Trophoblast cell (in vitro differentiated cells and primary cell): ENCODE results near the gene NFYA.

Experiments
- DNase-seq, 2 donors: peaks; one replicate each; pipeline ENCODE4 v3.0.0-alpha.2; 2016
- H2AFZ ChIP-seq: 2 replicates; pipeline ENCODE4 v1.6.1; 2013; ENCODE audit warnings: low read length, moderate library complexity, mild to moderate bottlenecking; ENCODE audit not compliant: insufficient read depth, poor library complexity
- H2AK5ac ChIP-seq: 2 replicates; pipeline ENCODE4 v1.6.1; 2013; ENCODE audit warnings: mild to moderate bottlenecking, low read length
- H2BK120ac ChIP-seq: 2 replicates; pipeline ENCODE4 v1.6.1; 2013; ENCODE audit warnings: low read length, mild to moderate bottlenecking, moderate library complexity; ENCODE audit not compliant: insufficient read depth, poor library complexity
- H2BK12ac ChIP-seq: 2 replicates; pipeline ENCODE4 v1.6.1; 2013; ENCODE audit warnings: mild to moderate bottlenecking, low read length, moderate library complexity
- H2BK5ac ChIP-seq: 2 replicates; pipeline ENCODE4 v1.6.1; 2013; ENCODE audit warnings: low read length, low read depth, moderate library complexity, mild to moderate bottlenecking; ENCODE audit not compliant: poor library complexity
- H3K14ac ChIP-seq: 2 replicates; pipeline ENCODE4 v1.6.1; 2013; ENCODE audit warnings: mild to moderate bottlenecking, low read length
- H3K18ac ChIP-seq: 2 replicates; pipeline ENCODE4 v1.6.1; 2013; ENCODE audit warnings: mild to moderate bottlenecking, low read length
- H3K23ac ChIP-seq: 2 replicates; pipeline ENCODE4 v1.6.1; 2013; ENCODE audit warnings: low read length
- H3K27ac ChIP-seq: 2 replicates; pipeline ENCODE4 v1.5.1; 2013; ENCODE audit warnings: low read depth, mild to moderate bottlenecking, inconsistent platforms, low read length, moderate library complexity
- H3K27me3 ChIP-seq: 2 replicates; pipeline ENCODE4 v1.6.1; 2013; ENCODE audit warnings: inconsistent platforms, mild to moderate bottlenecking, low read length, moderate library complexity; ENCODE audit not compliant: insufficient read depth
- H3K36me3 ChIP-seq, 2 experiments: 1 replicate in 1 of 2; 2 replicates in 1 of 2; pipeline ENCODE4 v1.6.1; 2013; ENCODE audit warnings: low read length in 2 of 2, mild to moderate bottlenecking in 2 of 2, moderate library complexity in 1 of 2; ENCODE audit not compliant: insufficient read depth in 2 of 2, control insufficient read depth in 1 of 2
- H3K4ac ChIP-seq: 2 replicates; pipeline ENCODE4 v1.6.1; 2013; ENCODE audit warnings: low read depth, mild to moderate bottlenecking, low read length, moderate library complexity
- H3K4me1 ChIP-seq, 2 experiments: 1 replicate in 1 of 2; 2 replicates in 1 of 2; pipeline ENCODE4 v1.6.1; 2013; ENCODE audit warnings: low read length in 2 of 2, mild to moderate bottlenecking in 2 of 2, moderate library complexity in 1 of 2; ENCODE audit not compliant: insufficient read depth in 2 of 2, control insufficient read depth in 1 of 2
- H3K4me2 ChIP-seq: 2 replicates; pipeline ENCODE4 v1.6.1; 2013; ENCODE audit warnings: inconsistent platforms, mild to moderate bottlenecking, low read length, moderate library complexity
- H3K4me3 ChIP-seq: 2 replicates; pipeline ENCODE4 v1.5.1; 2013; ENCODE audit warnings: mild to moderate bottlenecking, low read depth, low read length, inconsistent platforms
- H3K79me1 ChIP-seq: one replicate; pipeline ENCODE4 v1.6.1; 2013; ENCODE audit warnings: low read length
- H3K79me2 ChIP-seq: 2 replicates; pipeline ENCODE4 v1.6.1; 2013; ENCODE audit warnings: low read length, mild to moderate bottlenecking; ENCODE audit not compliant: control insufficient read depth, insufficient read depth, poor library complexity
- H3K9ac ChIP-seq: 2 replicates; pipeline ENCODE4 v1.6.1; 2013; ENCODE audit warnings: mild to moderate bottlenecking, low read length
- H3K9me3 ChIP-seq: 2 replicates; pipeline ENCODE4 v1.6.1; 2013; ENCODE audit warnings: low read depth, mild to moderate bottlenecking, control low read depth, inconsistent platforms, low read length; ENCODE audit not compliant: insufficient read depth
- H4K12ac ChIP-seq: 2 replicates; pipeline ENCODE4 v1.6.1; 2013; ENCODE audit warnings: low read depth, mild to moderate bottlenecking, low read length, moderate library complexity
- H4K8ac ChIP-seq: 2 replicates; pipeline ENCODE4 v1.6.1; 2013; ENCODE audit warnings: low read depth, mild to moderate bottlenecking, low read length, moderate library complexity
- H4K91ac ChIP-seq: one replicate; pipeline ENCODE4 v1.6.1; 2013; ENCODE audit warnings: low read depth, mild to moderate bottlenecking, low read length, moderate library complexity
- WGBS: extraction: QIAGEN DNeasy Blood & Tissue Kit; methylation state at CpG from one replicate; pipeline ENCODE4 v1.1.7; 2013; ENCODE audit warnings: missing lambda C conversion rate; ENCODE audit not compliant: insufficient read length, insufficient coverage; ENCODE audit errors: extremely low coverage; 5-methylcytosine and 5-hydroxymethylcytosine counted together

The NFYA gene

GRCh38 chr6:41042226-41043055, 30.3 kb upstream of the NFYA start, which contains the start of gene TSPO2:
Gene TSPO2 (plus strand): TSS chr6:41042467. CDS start chr6:41042986, 519 bp downstream.
- no peaks in the 10 kb centered on the region for H3K36me3 ChIP-seq
- H3K79me1 ChIP-seq, result no peaks in the 10 kb centered on the region
- H3K27me3 ChIP-seq, result no peaks in the 10 kb centered on the region
- H3K14ac ChIP-seq, result no peak within 1 kb of the TSS
- H4K91ac ChIP-seq, result no peak within 1 kb of the TSS
- no peak within 1 kb of the TSS for H3K4ac ChIP-seq
- peaks cover 8 to 12% of the 10 kb centered on the region in 2 experiments for H3K4me1 ChIP-seq
- H2AFZ ChIP-seq, result no peak within 1 kb of the TSS
- H3K9me3 ChIP-seq, result no peaks in the 10 kb centered on the region
- no peak within 1 kb of the TSS for H2BK12ac ChIP-seq
- no peak for DNase-seq
- no peak within 1 kb of the TSS for H2BK120ac ChIP-seq
- no peak within 1 kb of the TSS for H3K9ac ChIP-seq
- H2BK5ac ChIP-seq, result no peak within 1 kb of the TSS
- H3K4me2 ChIP-seq, result no peak within 1 kb of the TSS
- no peaks in the 10 kb centered on the region for H3K79me2 ChIP-seq
- H3K27ac ChIP-seq, result no peak within 1 kb of the TSS
- no CpG with 5 or more reads among the region's 10 CpGs for WGBS
- H3K4me3 ChIP-seq, result no peak within 1 kb of the TSS
- H3K18ac ChIP-seq, result no peak within 1 kb of the TSS
- no peak within 1 kb of the TSS for H4K12ac ChIP-seq
- H3K23ac ChIP-seq, result no peak within 1 kb of the TSS
- no peak within 1 kb of the TSS for H4K8ac ChIP-seq
- H2AK5ac ChIP-seq, result no peak within 1 kb of the TSS

DNA sequence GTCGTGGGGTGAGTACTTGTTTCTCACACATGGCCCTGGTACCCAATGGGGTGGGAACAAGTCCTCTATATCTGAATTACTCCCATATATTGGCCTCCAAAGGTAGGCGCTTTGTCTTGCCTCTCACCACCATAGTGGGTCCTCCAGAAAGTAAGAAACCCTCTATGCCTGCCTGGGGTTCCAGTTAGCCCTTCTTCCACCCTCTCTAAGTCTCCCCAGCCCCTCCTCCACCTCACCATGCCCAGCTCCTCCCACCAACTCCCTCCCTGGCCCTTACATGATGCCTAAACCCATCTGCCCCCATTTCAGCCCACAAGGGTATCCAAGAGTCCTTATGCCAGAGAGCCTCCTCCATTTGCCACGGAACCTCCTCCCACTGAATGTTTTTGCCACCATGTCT, 29.6 kb upstream of the NFYA start:
- Histone ChIP-seq H2BK120ac (no peak overlapping the region), H2BK12ac (no peak overlapping the region), H3K27ac (no peak overlapping the region), H2AK5ac (no peak overlapping the region), H3K4ac (no peak overlapping the region), H2BK5ac (no peak overlapping the region), H3K79me1 (no peaks in the 10 kb centered on the region), H3K4me2 (no peak overlapping the region), H3K4me3 (no peak overlapping the region), H3K9ac (no peak overlapping the region), H3K23ac (no peak overlapping the region), H3K9me3 (no peaks in the 10 kb centered on the region), H4K12ac (no peak overlapping the region), H3K36me3 (no peaks in the 10 kb centered on the region), H2AFZ (no peak overlapping the region), H3K79me2 (no peaks in the 10 kb centered on the region), H3K18ac (no peak overlapping the region), H4K8ac (no peak overlapping the region), H4K91ac (no peak overlapping the region), H3K14ac (no peak overlapping the region), H3K4me1 (peaks cover 8 to 12% of the 10 kb centered on the region in 2 experiments), H3K27me3 (no peaks in the 10 kb centered on the region)
- no CpG with 5 or more reads among the region's 3 CpGs for WGBS
- no peak for DNase-seq

GRCh38 chr6:41045664-41046063, 27.1 kb upstream of the NFYA start:
- H3K18ac ChIP-seq, result no peak overlapping the region
- no peak overlapping the region for H2BK5ac ChIP-seq
- no peak overlapping the region for H4K8ac ChIP-seq
- no peak overlapping the region for H3K27ac ChIP-seq
- H4K12ac ChIP-seq, result no peak overlapping the region
- no peak overlapping the region for H3K23ac ChIP-seq
- H3K79me1 ChIP-seq, result peaks cover 14% of the 10 kb centered on the region
- H2AK5ac ChIP-seq, result no peak overlapping the region
- H3K4me3 ChIP-seq, result no peak overlapping the region
- no peak overlapping the region for H2BK120ac ChIP-seq
- H3K9ac ChIP-seq, result no peak overlapping the region
- no peaks in the 10 kb centered on the region for H3K9me3 ChIP-seq
- H3K14ac ChIP-seq, result no peak overlapping the region
- no peak overlapping the region for H3K4me2 ChIP-seq
- no peak overlapping the region for H2AFZ ChIP-seq
- no peaks in the 10 kb centered on the region for H3K79me2 ChIP-seq
- no CpG with 5 or more reads among the region's 5 CpGs for WGBS
- H3K27me3 ChIP-seq, result no peaks in the 10 kb centered on the region
- H3K4me1 ChIP-seq, result peaks cover 20 to 21% of the 10 kb centered on the region in 2 experiments
- DNase-seq, result no peak
- no peak overlapping the region for H4K91ac ChIP-seq
- H2BK12ac ChIP-seq, result no peak overlapping the region
- no peak overlapping the region for H3K4ac ChIP-seq
- H3K36me3 ChIP-seq, result no peaks in the 10 kb centered on the region

- H4K12ac ChIP-seq, result no peak overlapping the region
Observed at GRCh38 chr6:41046084-41046483, 26.7 kb upstream of the NFYA start.

More at GRCh38 chr6:41046084-41046483, 26.7 kb upstream of the NFYA start:
- H3K4me3 ChIP-seq, result no peak overlapping the region
- H3K4ac ChIP-seq, result no peak overlapping the region
- H3K4me1 ChIP-seq, result peaks cover 17 to 21% of the 10 kb centered on the region in 2 experiments
- no peaks in the 10 kb centered on the region for H3K27me3 ChIP-seq
- H3K14ac ChIP-seq, result no peak overlapping the region
- peaks cover 14% of the 10 kb centered on the region for H3K79me1 ChIP-seq
- no peak overlapping the region for H2AFZ ChIP-seq
- H2BK5ac ChIP-seq, result no peak overlapping the region
- H3K9ac ChIP-seq, result no peak overlapping the region
- H3K27ac ChIP-seq, result no peak overlapping the region
- H3K18ac ChIP-seq, result no peak overlapping the region
- no peak overlapping the region for H2BK120ac ChIP-seq
- no CpG with 5 or more reads among the region's 1 CpG for WGBS
- no peaks in the 10 kb centered on the region for H3K79me2 ChIP-seq
- H3K23ac ChIP-seq, result no peak overlapping the region
- H3K9me3 ChIP-seq, result no peaks in the 10 kb centered on the region
- H2BK12ac ChIP-seq, result no peak overlapping the region
- no peaks in the 10 kb centered on the region for H3K36me3 ChIP-seq
- H4K91ac ChIP-seq, result no peak overlapping the region
- H2AK5ac ChIP-seq, result no peak overlapping the region
- H3K4me2 ChIP-seq, result no peak overlapping the region
- H4K8ac ChIP-seq, result no peak overlapping the region
- DNase-seq, result no peak
